OCI-LY7 (cell line): ENCODE measurements around the gene ZFYVE28. TPM values are rescaled to one million over a fixed set of nuclear protein-coding genes. Genes with fewer than 3 reads are reported as not detected.

ENCODE experiments used
- BruUV-seq: library from RNA; stranded (reverse); fragments of 400-500 nt; replicated peaks from 2 replicates; lab custom pipeline; 2021; lab: Mats Ljungman, UMichigan
- CTCF ChIA-PET: fragments of 300-600 bp; sonication (Branson Sonifier 250); formaldehyde crosslinking; loops from one replicate; lab custom pipeline; 2022; ENCODE audit warnings: antibody characterized with exemption; ENCODE audit not compliant: unreplicated experiment; lab: Charles Lee
- POLR2A ChIA-PET: fragments of 300-600 bp; sonication (Branson Sonifier 250); formaldehyde crosslinking; loops from one replicate; lab custom pipeline; 2022; ENCODE audit warnings: antibody characterized with exemption; lab: Charles Lee
- DNase-seq: peaks from one replicate; pipeline ENCODE4 v3.0.0-alpha.2; 2015; ENCODE audit warnings: low spot score
- H2AFZ ChIP-seq: fragments of 200-600 bp; sonication (generic), shearing (Covaris generic); 2 replicates; pipeline ENCODE4 v1.6.1; 2014; ENCODE audit warnings: mild to moderate bottlenecking, antibody characterized with exemption, low read length, moderate library complexity
- H3K27ac ChIP-seq: fragments of 200-600 bp; sonication (generic); 2 replicates; pipeline ENCODE4 v1.5.1; 2014; ENCODE audit warnings: mixed run types, low read depth, mild to moderate bottlenecking, moderate library complexity, low read length, inconsistent platforms; ENCODE audit not compliant: poor library complexity, severe bottlenecking
- H3K36me3 ChIP-seq: fragments of 200-600 bp; sonication (generic); 2 replicates; pipeline ENCODE4 v1.6.1; 2014; ENCODE audit warnings: mild to moderate bottlenecking, antibody characterized with exemption, low read length, moderate library complexity, mixed read lengths; ENCODE audit not compliant: insufficient read depth
- H3K4me1 ChIP-seq: fragments of 200-600 bp; sonication (generic); 2 replicates; pipeline ENCODE4 v1.5.1; 2014; ENCODE audit warnings: mild to moderate bottlenecking, low read length; ENCODE audit not compliant: insufficient read depth, poor library complexity, severe bottlenecking
- H3K4me2 ChIP-seq: fragments of 200-600 bp; sonication (generic); 2 replicates; pipeline ENCODE4 v1.6.1; 2014; ENCODE audit warnings: mild to moderate bottlenecking, low read length
- H3K4me3 ChIP-seq: fragments of 200-600 bp; sonication (generic); 2 replicates; pipeline ENCODE4 v1.5.1; 2014; ENCODE audit warnings: mild to moderate bottlenecking, low read depth, low read length; ENCODE audit not compliant: poor library complexity, severe bottlenecking
- H3K79me2 ChIP-seq: fragments of 200-600 bp; sonication (generic); 2 replicates; pipeline ENCODE4 v1.6.1; 2016; ENCODE audit warnings: low read depth, mild to moderate bottlenecking, low read length, moderate library complexity, mixed read lengths; ENCODE audit not compliant: insufficient read depth
- H3K9me2 ChIP-seq: fragments of 200-600 bp; sonication (generic); 2 replicates; pipeline ENCODE4 v1.6.1; 2016; ENCODE audit warnings: mild to moderate bottlenecking, low read length, mixed read lengths; ENCODE audit not compliant: insufficient read depth
- H3K9me3 ChIP-seq: fragments of 200-600 bp; sonication (generic); 2 replicates; pipeline ENCODE4 v1.6.1; 2014; ENCODE audit warnings: mild to moderate bottlenecking, mixed run types, low read length, mixed read lengths
- H4K20me1 ChIP-seq: fragments of 200-600 bp; sonication (generic); 2 replicates; pipeline ENCODE4 v1.6.1; 2014; ENCODE audit warnings: mild to moderate bottlenecking, antibody characterized with exemption, low read length, moderate library complexity, mixed read lengths; ENCODE audit not compliant: insufficient read depth
- CTCF ChIP-seq: fragments of 200-600 bp; sonication (generic); conservative IDR thresholded peaks from 2 replicates; pipeline ENCODE4 v1.5.1; 2014; ENCODE audit warnings: mild to moderate bottlenecking, antibody characterized with exemption, low read length, moderate library complexity, mixed read lengths
- EZH2phosphoT487 ChIP-seq: fragments of 200-600 bp; sonication (generic); IDR thresholded peaks from 2 replicates; pipeline ENCODE4 v1.6.1; 2018; ENCODE audit warnings: low read depth, borderline replicate concordance, mild to moderate bottlenecking, mixed run types, antibody characterized with exemption, low read length, moderate library complexity, mixed read lengths
- intact Hi-C: fragments of 100-400 bp; cut with micrococcal nuclease; formaldehyde crosslinking; loops from one replicate; pipeline ENCODE4 v1.10.0; 2022; ENCODE audit not compliant: unreplicated experiment
- total RNA-seq, 2 experiments: library from RNA; depleted of rRNA in 1 of 2; stranded (reverse); fragments of >200 nt in 1 of 2; shearing (Covaris generic) in 1 of 2; gene quantifications; 2 replicates each; pipeline ENCODE4 v1.2.3, GENCODE V29; 2014 to 2022

The ZFYVE28 gene
- total RNA-seq, 2 experiments from 2014 or later: 0.32 TPM; not detected in 1

DNA sequence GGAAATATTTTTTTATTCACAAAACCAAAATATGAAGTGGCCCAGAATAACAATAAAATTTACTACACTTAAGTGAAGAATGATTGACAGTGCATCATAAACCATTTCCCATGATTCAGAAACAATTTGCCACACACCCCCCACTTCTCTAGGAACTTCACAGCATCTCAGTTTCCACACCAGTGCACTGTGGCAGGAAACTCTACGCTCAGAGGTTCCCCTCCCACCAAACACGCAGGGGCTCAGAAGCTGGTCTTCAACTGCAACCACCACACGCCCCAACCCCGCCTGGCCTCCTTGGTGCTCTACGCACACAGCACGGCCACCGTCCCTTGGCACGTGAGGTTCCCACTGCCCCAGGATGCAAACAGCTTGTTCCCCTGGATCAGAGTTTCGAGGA, 63.7 kb downstream of the ZFYVE28 start:
- CTCF ChIA-PET: no interaction called here
- Histone ChIP-seq H3K4me1 (no peaks in the 10 kb centered on the region), H3K4me2 (no peak overlapping the region), H2AFZ (no peak overlapping the region), H3K79me2 (no peaks in the 10 kb centered on the region), H3K36me3 (no peaks in the 10 kb centered on the region), H4K20me1 (no peaks in the 10 kb centered on the region), H3K27ac (no peak overlapping the region), H3K4me3 (no peak overlapping the region), H3K9me3 (no peaks in the 10 kb centered on the region), H3K9me2 (no peaks in the 10 kb centered on the region)
- no TSS peak for BruUV-seq
- POLR2A ChIA-PET: no interaction called here
- no peak for DNase-seq
- no peak for TF ChIP-seq EZH2phosphoT487
- TF ChIP-seq CTCF: no peak
- intact Hi-C loops: loop anchor here (1.0 kb wide), 2 partner anchors 73 to 134 kb away; no protein-coding TSS in a partner anchor

- H3K9me3 ChIP-seq: no peaks in the 10 kb centered on the region
- no TSS peak for BruUV-seq
- ChIA-PET POLR2A (no interaction called here), CTCF (interaction anchor here (0.6 kb wide), 1 partner anchor 82 kb away, joined by 3 read pairs; no protein-coding TSS in a partner anchor)
- DNase-seq: peak; percentile 36
- no peaks in the 10 kb centered on the region for H3K79me2 ChIP-seq
- H3K4me1 ChIP-seq: no peaks in the 10 kb centered on the region
- no peak overlapping the region for H3K4me2 ChIP-seq
- intact Hi-C loops: loop anchor here (1.0 kb wide), 2 partner anchors 73 to 134 kb away; no protein-coding TSS in a partner anchor
- H3K4me3 ChIP-seq: no peak overlapping the region
- H2AFZ ChIP-seq: no peak overlapping the region
- H3K36me3 ChIP-seq: no peaks in the 10 kb centered on the region
- no peaks in the 10 kb centered on the region for H3K9me2 ChIP-seq
- no peaks in the 10 kb centered on the region for H4K20me1 ChIP-seq
- TF ChIP-seq CTCF (peak; percentile 69), EZH2phosphoT487 (no peak)
- no peak overlapping the region for H3K27ac ChIP-seq
Measured at GRCh38 chr4:2354118-2354517, 64.3 kb downstream of the ZFYVE28 start.
